IPS-15b (cell line): ENCODE results near the gene NLK.
"Not testable (repeated sequence)": the region's sequence is repeated elsewhere in the genome, so short reads cannot be mapped to it uniquely, and the experiment has no call there.

Experiments used
- H3K27me3 ChIP-seq: one replicate; pipeline ENCODE4 v1.6.1; 2013; ENCODE audit warnings: low read length; ENCODE audit not compliant: control insufficient read depth, insufficient read depth
- H3K36me3 ChIP-seq: one replicate; pipeline ENCODE4 v1.6.1; 2013; ENCODE audit warnings: low read length; ENCODE audit not compliant: control insufficient read depth, insufficient read depth
- H3K4me1 ChIP-seq: one replicate; pipeline ENCODE4 v1.6.1; 2013; ENCODE audit warnings: mild to moderate bottlenecking, low read length; ENCODE audit not compliant: control insufficient read depth, insufficient read depth
- H3K4me3 ChIP-seq: one replicate; pipeline ENCODE4 v1.5.1; 2013; ENCODE audit warnings: low read depth, low read length
- H3K9ac ChIP-seq: one replicate; pipeline ENCODE4 v1.6.1; 2013; ENCODE audit warnings: low read depth, mild to moderate bottlenecking, low read length
- H3K9me3 ChIP-seq: one replicate; pipeline ENCODE4 v1.6.1; 2013; ENCODE audit warnings: mild to moderate bottlenecking, low read length; ENCODE audit not compliant: control insufficient read depth, insufficient read depth

Gene NLK

DNA sequence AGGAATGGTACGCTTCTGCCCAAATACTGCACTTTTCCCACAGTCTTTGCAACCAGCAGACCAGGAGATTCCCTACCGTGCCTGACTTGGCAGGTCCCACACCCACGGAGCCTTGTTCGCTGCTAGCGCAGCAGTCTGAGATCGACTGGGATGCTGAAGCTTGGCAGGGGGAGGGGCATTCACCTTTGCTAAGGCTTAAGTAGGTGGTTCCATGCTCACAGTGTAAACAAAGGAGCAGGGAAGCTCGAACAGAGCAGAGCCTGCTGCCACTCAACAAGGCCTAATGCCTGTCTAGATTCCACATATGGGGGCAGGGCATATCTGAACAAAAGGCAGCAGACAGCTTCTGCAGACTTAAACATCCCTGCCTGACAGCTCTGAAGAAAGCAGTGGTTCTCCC lies 169.3 kb downstream of the NLK start:
- no peaks in the 10 kb centered on the region for H3K4me1 ChIP-seq
- H3K9me3 ChIP-seq: peaks cover 3% of the 10 kb centered on the region
- H3K9ac ChIP-seq: no peak overlapping the region
- no peaks in the 10 kb centered on the region for H3K36me3 ChIP-seq
- H3K4me3 ChIP-seq: no peak overlapping the region
- no peaks in the 10 kb centered on the region for H3K27me3 ChIP-seq

DNA sequence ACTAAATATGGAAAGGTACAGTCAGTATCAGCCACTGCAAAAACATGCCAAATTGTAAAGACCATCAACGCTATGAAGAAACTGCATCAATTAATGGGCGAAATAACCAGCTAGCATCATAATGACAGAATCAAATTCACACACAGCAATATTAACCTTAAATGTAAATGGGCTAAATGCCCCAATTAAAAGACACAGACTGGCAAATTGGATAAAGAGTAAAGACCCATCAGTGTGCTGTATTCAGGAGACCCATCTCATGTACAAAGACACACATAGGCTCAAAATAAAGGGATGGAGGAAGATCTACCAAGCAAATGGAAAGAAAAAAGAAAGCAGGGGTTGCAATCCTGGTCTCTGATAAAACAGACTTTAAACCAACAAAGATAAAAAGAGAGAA lies 171.1 kb downstream of the NLK start:
- H3K9me3 ChIP-seq, H3K9ac ChIP-seq, H3K27me3 ChIP-seq, H3K4me3 ChIP-seq, H3K36me3 ChIP-seq, H3K4me1 ChIP-seq: not testable (repeated sequence)

DNA sequence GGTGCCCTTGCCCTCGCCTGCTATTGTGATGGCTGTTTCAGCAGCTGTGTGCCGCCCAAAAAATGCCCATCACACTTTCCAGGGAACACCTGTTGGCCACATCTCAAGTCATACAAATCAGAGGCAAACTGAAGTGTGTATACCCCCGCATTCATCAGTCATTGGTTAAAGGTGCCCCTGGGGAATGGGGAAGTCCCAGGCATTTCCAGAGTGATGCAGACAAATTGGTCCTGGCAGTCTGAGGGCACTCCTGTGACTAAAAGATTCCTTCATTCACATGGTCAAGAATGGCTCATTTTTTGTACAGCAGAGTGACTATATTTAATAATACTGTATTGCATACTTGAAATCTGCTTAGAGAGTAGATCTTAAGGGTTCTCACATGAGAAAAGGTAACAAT lies 173.6 kb downstream of the NLK start:
- Histone ChIP-seq H3K36me3 (no peaks in the 10 kb centered on the region), H3K4me3 (no peak overlapping the region)

GRCh38 chr17:28216528-28216927 lies 174.1 kb downstream of the NLK start:
- H3K9me3 ChIP-seq: peaks cover 2% of the 10 kb centered on the region
- H3K27me3 ChIP-seq: no peaks in the 10 kb centered on the region
- H3K4me3 ChIP-seq: no peak overlapping the region
- no peaks in the 10 kb centered on the region for H3K4me1 ChIP-seq
- H3K36me3 ChIP-seq: no peaks in the 10 kb centered on the region
- H3K9ac ChIP-seq: no peak overlapping the region

More for the DNA sequence above, 173.6 kb downstream of the NLK start:
- peaks cover 3% of the 10 kb centered on the region for H3K9me3 ChIP-seq
- H3K9ac ChIP-seq: no peak overlapping the region
- H3K4me1 ChIP-seq: no peaks in the 10 kb centered on the region
- H3K27me3 ChIP-seq: no peaks in the 10 kb centered on the region

GRCh38 chr17:28219771-28220170 lies 177.3 kb downstream of the NLK start:
- Histone ChIP-seq H3K36me3 (no peaks in the 10 kb centered on the region), H3K4me3 (no peak overlapping the region), H3K27me3 (no peaks in the 10 kb centered on the region), H3K4me1 (no peaks in the 10 kb centered on the region), H3K9ac (no peak overlapping the region), H3K9me3 (no peaks in the 10 kb centered on the region)

DNA sequence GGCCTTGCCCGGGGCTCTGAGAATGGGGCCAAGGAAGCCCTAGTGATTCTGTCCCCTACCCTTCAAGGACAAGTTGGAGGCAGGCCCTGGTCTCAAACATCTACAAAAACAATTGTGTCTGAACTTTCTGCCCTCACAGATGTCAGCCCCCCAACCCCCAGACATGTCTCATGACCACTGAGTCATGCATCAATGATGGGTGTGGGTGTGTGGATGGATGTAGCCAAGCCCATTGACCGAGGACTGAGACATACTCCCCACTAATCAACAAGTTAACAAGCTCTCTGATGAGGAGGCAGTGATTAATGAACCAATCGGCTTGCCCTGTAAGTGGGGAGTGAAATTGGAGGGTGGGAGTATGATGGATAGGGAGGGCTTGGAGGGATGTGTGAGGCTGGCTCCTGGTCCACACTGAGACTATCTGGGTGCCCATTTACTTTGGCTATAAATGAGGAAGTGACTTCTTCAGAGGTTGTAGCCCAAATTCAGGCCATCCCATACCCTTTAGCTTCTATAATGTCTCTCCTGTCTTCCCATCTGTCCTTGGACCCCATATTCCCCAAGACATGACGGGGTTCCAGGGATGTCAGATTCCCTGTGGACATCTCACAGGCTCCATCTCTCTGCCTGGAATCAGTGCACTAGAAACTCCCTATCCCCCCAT lies 179.4 kb downstream of the NLK start:
- Histone ChIP-seq H3K36me3 (no peaks in the 10 kb centered on the region), H3K9ac (no peak overlapping the region), H3K27me3 (peaks cover 6% of the 10 kb centered on the region), H3K4me1 (no peaks in the 10 kb centered on the region), H3K9me3 (no peaks in the 10 kb centered on the region), H3K4me3 (no peak overlapping the region)

DNA sequence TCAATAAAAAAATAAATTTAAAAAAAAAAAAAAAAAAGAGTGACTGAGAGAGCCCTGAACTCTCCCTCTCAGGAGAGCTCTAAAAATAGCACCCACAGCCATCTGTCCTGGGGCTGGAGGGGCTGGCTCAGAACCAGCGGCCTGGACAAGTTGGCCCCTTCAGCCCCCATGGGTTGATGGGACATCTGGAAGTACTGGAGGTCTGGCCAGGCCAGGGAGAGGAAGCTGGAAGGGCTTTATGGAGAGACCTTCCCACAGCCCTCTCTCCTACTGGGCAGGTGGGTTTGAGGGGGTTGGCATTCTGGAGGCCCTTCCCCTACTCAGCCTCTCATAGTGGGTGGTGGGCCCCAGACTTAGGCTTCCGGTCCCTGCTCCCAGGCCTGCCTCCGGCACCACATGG lies 182.8 kb downstream of the NLK start:
- Histone ChIP-seq H3K9me3 (no peaks in the 10 kb centered on the region), H3K4me1 (peaks cover 8% of the 10 kb centered on the region), H3K36me3 (no peaks in the 10 kb centered on the region), H3K4me3 (no peak overlapping the region), H3K27me3 (peaks cover 10% of the 10 kb centered on the region), H3K9ac (no peak overlapping the region)

DNA sequence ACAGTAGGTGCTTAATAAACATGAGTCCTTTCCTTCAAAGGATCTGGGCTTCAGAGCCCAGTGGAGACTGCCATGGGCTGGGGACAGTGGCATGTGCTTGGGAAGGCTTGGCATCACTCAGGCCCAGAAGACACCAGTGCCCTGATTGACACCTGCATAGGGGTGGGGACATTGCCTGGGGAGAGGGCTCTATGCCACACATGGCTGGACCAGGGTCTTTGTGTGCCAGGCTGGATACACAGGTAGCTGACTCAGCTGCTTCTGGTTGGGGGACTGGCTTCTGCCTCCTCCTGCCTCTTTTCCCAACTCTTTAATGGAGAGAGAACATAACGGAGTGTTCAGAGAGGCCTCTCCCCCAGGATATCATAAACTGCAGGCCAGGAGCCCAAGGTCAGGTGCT lies 183.4 kb downstream of the NLK start:
- Histone ChIP-seq H3K36me3 (no peaks in the 10 kb centered on the region), H3K4me1 (peaks cover 10% of the 10 kb centered on the region), H3K9ac (no peak overlapping the region)

GRCh38 chr17:28226563-28227315 lies 184.3 kb downstream of the NLK start:
- H3K27me3 ChIP-seq: peaks cover 10% of the 10 kb centered on the region
- H3K9ac ChIP-seq: peak overlapping the region; percentile 54
- no peaks in the 10 kb centered on the region for H3K36me3 ChIP-seq
- peak overlapping the region; percentile 87 for H3K4me3 ChIP-seq
- peaks cover 11% of the 10 kb centered on the region for H3K4me1 ChIP-seq
- no peaks in the 10 kb centered on the region for H3K9me3 ChIP-seq

More for the DNA sequence above, 183.4 kb downstream of the NLK start:
- Histone ChIP-seq H3K4me3 (no peak overlapping the region), H3K9me3 (no peaks in the 10 kb centered on the region), H3K27me3 (peaks cover 10% of the 10 kb centered on the region)

DNA sequence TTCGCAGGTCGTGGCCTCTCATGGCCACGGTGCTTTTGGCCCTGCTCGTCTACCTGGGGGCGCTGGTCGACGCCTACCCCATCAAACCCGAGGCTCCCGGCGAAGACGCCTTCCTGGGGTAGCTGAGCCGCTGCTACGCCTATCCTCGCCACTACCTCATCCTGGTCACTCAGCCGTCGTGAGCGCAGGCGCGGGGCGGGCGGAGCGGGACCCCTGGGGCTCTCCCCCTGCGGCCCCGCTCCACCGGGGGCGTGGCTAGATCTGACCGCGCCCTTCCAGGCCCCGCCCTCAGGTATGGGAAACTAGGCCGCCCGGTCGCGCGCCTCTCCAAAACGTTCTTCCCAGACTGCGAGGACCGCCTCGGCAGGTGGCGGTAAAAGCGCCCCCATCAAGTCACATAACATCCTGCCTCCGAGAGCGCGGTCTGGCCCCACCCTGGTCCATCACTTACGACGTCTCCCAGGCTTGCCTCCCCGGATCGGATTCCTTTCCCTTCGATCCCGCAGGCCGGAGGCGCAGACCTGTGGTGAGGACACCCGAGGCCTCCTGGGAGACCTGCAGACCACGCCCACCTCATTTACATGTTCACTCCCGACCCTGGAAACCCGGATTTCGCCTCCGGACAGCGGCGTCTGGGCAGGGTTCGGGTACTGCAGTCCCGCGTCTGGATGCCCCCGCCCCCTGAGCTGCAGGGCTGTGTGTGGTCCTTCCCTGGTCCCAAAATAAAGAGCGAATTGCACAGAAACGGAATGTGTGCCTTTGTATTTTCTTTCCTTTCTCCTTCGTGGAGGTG lies 185.0 kb downstream of the NLK start:
- Histone ChIP-seq H3K36me3 (no peaks in the 10 kb centered on the region), H3K9me3 (no peaks in the 10 kb centered on the region), H3K4me1 (peaks cover 11% of the 10 kb centered on the region), H3K9ac (peak overlapping the region; percentile 79), H3K4me3 (peak overlapping the region; percentile 87), H3K27me3 (peaks cover 10% of the 10 kb centered on the region)

- Histone ChIP-seq H3K9me3 (no peaks in the 10 kb centered on the region), H3K9ac (peak overlapping the region; percentile 79), H3K36me3 (no peaks in the 10 kb centered on the region), H3K4me3 (peak overlapping the region; percentile 87), H3K4me1 (peaks cover 11% of the 10 kb centered on the region), H3K27me3 (peaks cover 10% of the 10 kb centered on the region)
Observed at GRCh38 chr17:28228109-28228840, 185.8 kb downstream of the NLK start.
